Activated naive CD8-positive, alpha-beta T cell (primary cell): ENCODE measurements around the gene KRTAP5-3.
"Not testable (repeated sequence)": the region's sequence is repeated elsewhere in the genome, so short reads cannot be mapped to it uniquely, and the experiment has no call there.

Experiments
- H3K27ac Mint-ChIP-seq: one replicate; pipeline ENCODE4 v1.8.0; 2021; ENCODE audit warnings: mixed read lengths
- H3K27me3 Mint-ChIP-seq: one replicate; pipeline ENCODE4 v1.8.0; 2021; ENCODE audit warnings: mixed read lengths
- H3K36me3 Mint-ChIP-seq: one replicate; pipeline ENCODE4 v1.8.0; 2021; ENCODE audit warnings: mixed read lengths
- H3K4me1 Mint-ChIP-seq: one replicate; pipeline ENCODE4 v1.8.0; 2021; ENCODE audit warnings: low read depth, mixed read lengths
- H3K4me3 Mint-ChIP-seq: one replicate; pipeline ENCODE4 v1.8.0; 2021; ENCODE audit warnings: mild to moderate bottlenecking, mixed read lengths
- H3K9me3 Mint-ChIP-seq: one replicate; pipeline ENCODE4 v1.8.0; 2021; ENCODE audit warnings: low read depth, mixed read lengths

Gene KRTAP5-3

GRCh38 chr11:1647901-1648652, 39.8 kb upstream of the KRTAP5-3 start:
- Mint-ChIP-seq H3K27me3 (peaks cover 7% of the 10 kb centered on the region), H3K27ac (no peak overlapping the region), H3K9me3 (no peaks in the 10 kb centered on the region), H3K4me3 (no peak overlapping the region), H3K36me3 (no peaks in the 10 kb centered on the region), H3K4me1 (no peaks in the 10 kb centered on the region)

GRCh38 chr11:1646540-1646939, 38.3 kb upstream of the KRTAP5-3 start:
- not testable (repeated sequence) for H3K27me3 Mint-ChIP-seq, H3K4me1 Mint-ChIP-seq, H3K27ac Mint-ChIP-seq

GRCh38 chr11:1645357-1645821, 37.1 kb upstream of the KRTAP5-3 start:
- Mint-ChIP-seq H3K27me3 (peaks cover 7% of the 10 kb centered on the region), H3K36me3 (no peaks in the 10 kb centered on the region)

More at GRCh38 chr11:1646540-1646939, 38.3 kb upstream of the KRTAP5-3 start:
- H3K4me3 Mint-ChIP-seq, H3K9me3 Mint-ChIP-seq, H3K36me3 Mint-ChIP-seq: not testable (repeated sequence)

GRCh38 chr11:1644601-1645356, 36.5 kb upstream of the KRTAP5-3 start:
- no peaks in the 10 kb centered on the region for H3K4me1 Mint-ChIP-seq
- H3K4me3 Mint-ChIP-seq = no peak overlapping the region
- no peaks in the 10 kb centered on the region for H3K9me3 Mint-ChIP-seq
- H3K27ac Mint-ChIP-seq = no peak overlapping the region
- no peaks in the 10 kb centered on the region for H3K36me3 Mint-ChIP-seq
- H3K27me3 Mint-ChIP-seq = peaks cover 9% of the 10 kb centered on the region

More at GRCh38 chr11:1645357-1645821, 37.1 kb upstream of the KRTAP5-3 start:
- Mint-ChIP-seq H3K4me1 (no peaks in the 10 kb centered on the region), H3K4me3 (no peak overlapping the region), H3K27ac (no peak overlapping the region), H3K9me3 (no peaks in the 10 kb centered on the region)

- peaks cover 9% of the 10 kb centered on the region for H3K27me3 Mint-ChIP-seq
- no peaks in the 10 kb centered on the region for H3K36me3 Mint-ChIP-seq
- no peak overlapping the region for H3K27ac Mint-ChIP-seq
- no peak overlapping the region for H3K4me3 Mint-ChIP-seq
- H3K4me1 Mint-ChIP-seq = peaks cover 2% of the 10 kb centered on the region
- no peaks in the 10 kb centered on the region for H3K9me3 Mint-ChIP-seq
Measured at GRCh38 chr11:1643146-1643690, 35.0 kb upstream of the KRTAP5-3 start.

- no peaks in the 10 kb centered on the region for H3K36me3 Mint-ChIP-seq
- H3K27me3 Mint-ChIP-seq = peaks cover 9% of the 10 kb centered on the region
- no peak overlapping the region for H3K27ac Mint-ChIP-seq
- no peaks in the 10 kb centered on the region for H3K9me3 Mint-ChIP-seq
- no peak overlapping the region for H3K4me3 Mint-ChIP-seq
- H3K4me1 Mint-ChIP-seq = peaks cover 2% of the 10 kb centered on the region
Measured at GRCh38 chr11:1642288-1643145, 34.3 kb upstream of the KRTAP5-3 start.

GRCh38 chr11:1641096-1641495, 32.8 kb upstream of the KRTAP5-3 start:
- Mint-ChIP-seq H3K4me1 (peaks cover 2% of the 10 kb centered on the region), H3K27ac (no peak overlapping the region), H3K4me3 (no peak overlapping the region), H3K36me3 (no peaks in the 10 kb centered on the region), H3K27me3 (peaks cover 6% of the 10 kb centered on the region), H3K9me3 (no peaks in the 10 kb centered on the region)

- H3K9me3 Mint-ChIP-seq = no peaks in the 10 kb centered on the region
- peaks cover 6% of the 10 kb centered on the region for H3K27me3 Mint-ChIP-seq
- H3K27ac Mint-ChIP-seq = no peak overlapping the region
- peaks cover 2% of the 10 kb centered on the region for H3K4me1 Mint-ChIP-seq
- no peaks in the 10 kb centered on the region for H3K36me3 Mint-ChIP-seq
- no peak overlapping the region for H3K4me3 Mint-ChIP-seq
Measured at GRCh38 chr11:1640076-1640946, 32.0 kb upstream of the KRTAP5-3 start.

- Mint-ChIP-seq H3K27ac (no peak overlapping the region), H3K4me1 (peaks cover 2% of the 10 kb centered on the region), H3K36me3 (no peaks in the 10 kb centered on the region), H3K9me3 (no peaks in the 10 kb centered on the region), H3K27me3 (peaks cover 6% of the 10 kb centered on the region), H3K4me3 (no peak overlapping the region)
Measured at GRCh38 chr11:1639666-1640065, 31.4 kb upstream of the KRTAP5-3 start.

GRCh38 chr11:1639102-1639620, 30.9 kb upstream of the KRTAP5-3 start:
- Mint-ChIP-seq H3K9me3 (no peaks in the 10 kb centered on the region), H3K4me1 (peaks cover 2% of the 10 kb centered on the region), H3K27me3 (peaks cover 4% of the 10 kb centered on the region), H3K4me3 (no peak overlapping the region), H3K27ac (no peak overlapping the region), H3K36me3 (no peaks in the 10 kb centered on the region)

GRCh38 chr11:1638344-1638743, 30.1 kb upstream of the KRTAP5-3 start:
- Mint-ChIP-seq H3K27ac (no peak overlapping the region), H3K27me3 (peaks cover 3% of the 10 kb centered on the region), H3K4me3 (no peak overlapping the region), H3K4me1 (peaks cover 2% of the 10 kb centered on the region), H3K36me3 (no peaks in the 10 kb centered on the region), H3K9me3 (no peaks in the 10 kb centered on the region)

- H3K27ac Mint-ChIP-seq = no peak overlapping the region
- no peaks in the 10 kb centered on the region for H3K9me3 Mint-ChIP-seq
- peaks cover 6% of the 10 kb centered on the region for H3K27me3 Mint-ChIP-seq
- peaks cover 2% of the 10 kb centered on the region for H3K4me1 Mint-ChIP-seq
- H3K36me3 Mint-ChIP-seq = no peaks in the 10 kb centered on the region
- no peak overlapping the region for H3K4me3 Mint-ChIP-seq
Measured at GRCh38 chr11:1637628-1638027, 29.4 kb upstream of the KRTAP5-3 start.

- no peaks in the 10 kb centered on the region for H3K9me3 Mint-ChIP-seq
- no peak overlapping the region for H3K27ac Mint-ChIP-seq
Measured at GRCh38 chr11:1636291-1636950, 28.2 kb upstream of the KRTAP5-3 start.

More at GRCh38 chr11:1636291-1636950, 28.2 kb upstream of the KRTAP5-3 start:
- H3K4me1 Mint-ChIP-seq = peaks cover 7% of the 10 kb centered on the region
- no peaks in the 10 kb centered on the region for H3K36me3 Mint-ChIP-seq
- peaks cover 12% of the 10 kb centered on the region for H3K27me3 Mint-ChIP-seq
- H3K4me3 Mint-ChIP-seq = no peak overlapping the region
